Measurements from ENCODE around the gene WNT4.

DNA sequence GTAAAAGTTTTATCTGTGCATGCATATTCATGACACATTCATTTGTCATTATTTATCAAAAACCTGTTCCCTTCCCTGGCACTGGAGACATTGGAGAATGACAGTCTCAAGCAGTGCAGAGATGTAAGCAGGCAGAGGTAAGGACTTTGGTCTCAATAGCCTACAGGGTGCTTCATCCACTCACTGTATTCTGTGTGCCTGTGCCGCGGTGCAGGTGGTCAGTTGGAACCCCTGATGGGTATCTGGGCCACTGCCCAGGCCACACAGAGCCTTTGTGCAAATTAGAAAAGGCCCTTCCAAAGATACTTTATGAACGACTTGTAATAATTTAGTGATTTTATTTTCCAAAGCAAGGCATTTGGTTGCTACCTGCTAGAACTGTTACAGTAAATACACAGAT is 46.4 kb downstream of the WNT4 start:
- TF ChIP-seq TAF1 (IDR thresholded peaks at IDR 0.05; ENCODE audit: low read depth, low read length) (no peak), CHD2 (IDR thresholded peaks at IDR 0.05; ENCODE audit: low read length) (no peak), RXRA (IDR thresholded peaks at IDR 0.05; ENCODE audit: insufficient read depth, low read depth, low read length) (no peak)
- TF ChIP-seq, protein P1, sequence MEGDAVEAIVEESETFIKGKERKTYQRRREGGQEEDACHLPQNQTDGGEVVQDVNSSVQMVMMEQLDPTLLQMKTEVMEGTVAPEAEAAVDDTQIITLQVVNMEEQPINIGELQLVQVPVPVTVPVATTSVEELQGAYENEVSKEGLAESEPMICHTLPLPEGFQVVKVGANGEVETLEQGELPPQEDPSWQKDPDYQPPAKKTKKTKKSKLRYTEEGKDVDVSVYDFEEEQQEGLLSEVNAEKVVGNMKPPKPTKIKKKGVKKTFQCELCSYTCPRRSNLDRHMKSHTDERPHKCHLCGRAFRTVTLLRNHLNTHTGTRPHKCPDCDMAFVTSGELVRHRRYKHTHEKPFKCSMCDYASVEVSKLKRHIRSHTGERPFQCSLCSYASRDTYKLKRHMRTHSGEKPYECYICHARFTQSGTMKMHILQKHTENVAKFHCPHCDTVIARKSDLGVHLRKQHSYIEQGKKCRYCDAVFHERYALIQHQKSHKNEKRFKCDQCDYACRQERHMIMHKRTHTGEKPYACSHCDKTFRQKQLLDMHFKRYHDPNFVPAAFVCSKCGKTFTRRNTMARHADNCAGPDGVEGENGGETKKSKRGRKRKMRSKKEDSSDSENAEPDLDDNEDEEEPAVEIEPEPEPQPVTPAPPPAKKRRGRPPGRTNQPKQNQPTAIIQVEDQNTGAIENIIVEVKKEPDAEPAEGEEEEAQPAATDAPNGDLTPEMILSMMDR (IDR thresholded peaks at IDR 0.05; ENCODE audit: control extremely low read depth in 1 of 3, insufficient read depth in 1 of 3, low read depth in 1 of 3, low read length in 3 of 3), result no peak
